HG03571 (cell line): ENCODE measurements around the gene IARS1.

ENCODE experiments used
- ATAC-seq: cut with Tn5 transposase; IDR thresholded peaks from one replicate; pipeline ENCODE4 v1.9.1; 2021; ENCODE audit not compliant: unreplicated experiment

Gene IARS1

DNA sequence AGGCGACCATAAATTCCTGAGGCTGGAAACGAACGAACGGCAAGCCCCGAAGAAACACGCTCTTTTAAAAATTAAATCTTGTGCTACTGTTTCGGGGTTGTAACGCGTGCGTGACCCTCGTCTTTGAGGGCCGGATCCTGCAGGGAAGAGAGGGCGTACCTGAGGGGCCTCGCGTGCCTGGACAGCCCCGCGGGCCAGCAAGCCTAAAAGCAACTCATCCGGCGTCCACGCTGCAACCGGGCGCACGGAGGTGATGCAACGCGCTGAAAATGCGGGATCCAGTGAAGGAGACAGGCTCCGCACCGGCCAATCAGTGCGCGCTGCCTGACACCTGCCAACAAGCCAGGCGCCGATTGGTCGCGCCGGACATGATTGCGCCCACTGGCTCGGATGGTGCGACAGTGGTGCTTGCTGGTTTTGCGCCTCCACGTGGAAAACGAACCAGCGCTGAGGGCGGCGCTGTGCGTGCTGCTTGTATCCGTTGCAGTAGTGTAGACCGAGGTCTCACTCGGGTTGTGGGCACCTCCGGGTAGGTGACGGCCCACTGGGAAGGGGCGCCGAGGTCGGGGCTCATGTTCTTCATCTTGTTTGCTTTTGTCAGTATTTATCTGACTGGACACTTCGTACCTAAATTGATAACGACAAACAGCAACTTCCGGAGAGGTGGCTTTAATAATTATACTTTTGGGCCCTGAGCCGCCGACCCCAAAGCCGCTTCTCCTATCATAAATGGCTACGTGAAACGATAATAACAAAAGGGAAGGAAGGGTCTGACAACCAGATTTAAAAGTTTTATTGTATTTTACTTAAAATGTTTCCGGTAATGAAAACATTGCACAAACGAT is at the start of gene IARS1:
Gene IARS1 (minus strand): TSS at position 246 of the 845 bp plus-strand sequence. CDS start 4,278 bp downstream, outside the sequence.
- ATAC-seq = peak; percentile 86

DNA sequence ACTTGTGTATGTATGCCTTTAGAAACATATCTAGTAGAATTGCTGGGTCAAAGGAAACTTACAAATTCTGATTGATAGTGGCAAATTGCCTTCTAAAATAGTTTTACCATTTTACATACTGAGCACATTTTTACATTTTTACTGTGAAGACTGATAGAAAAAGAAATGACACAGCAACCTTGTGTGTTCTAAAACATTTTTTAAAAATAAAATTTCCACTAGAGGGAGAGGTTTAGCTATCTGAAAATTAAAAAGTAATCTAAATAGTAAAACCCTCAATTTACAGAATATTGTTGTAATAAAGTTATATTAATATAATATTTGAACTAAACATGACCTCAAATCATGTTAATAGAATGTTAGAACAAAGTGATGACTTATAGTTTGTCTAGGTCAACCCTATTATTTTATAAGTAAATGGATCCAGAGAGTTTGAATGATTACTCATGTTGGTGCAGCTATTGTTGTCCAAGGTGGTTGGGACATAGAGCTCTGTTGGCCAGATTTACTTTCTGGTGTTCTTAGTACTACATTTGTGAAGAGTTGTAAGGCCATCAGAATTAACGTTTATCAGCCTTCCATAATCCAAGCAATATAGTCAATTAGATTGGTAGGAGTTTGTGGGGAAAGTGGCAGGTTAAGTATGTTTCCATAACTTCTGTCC is 49.5 kb upstream of the IARS1 start:
- ATAC-seq = no peak

DNA sequence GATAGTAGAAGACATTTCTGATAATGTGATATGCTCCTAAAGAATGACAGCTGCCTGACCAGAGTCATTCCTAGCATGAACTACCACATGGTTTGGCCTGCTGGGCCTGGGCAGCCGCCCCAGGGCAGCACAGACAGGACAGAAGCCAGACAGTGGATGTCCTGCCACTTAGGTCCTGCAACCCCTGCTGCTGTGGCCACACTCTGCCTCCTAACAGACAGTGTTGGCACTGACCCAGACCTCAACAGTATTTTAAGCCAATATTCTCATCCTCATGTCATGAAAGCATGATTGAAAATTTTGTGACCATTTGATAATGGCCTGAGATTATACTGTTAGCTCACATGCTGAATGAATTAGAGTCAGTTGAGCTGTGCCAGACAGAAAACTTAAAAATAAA is 48.1 kb upstream of the IARS1 start:
- ATAC-seq = no peak

DNA sequence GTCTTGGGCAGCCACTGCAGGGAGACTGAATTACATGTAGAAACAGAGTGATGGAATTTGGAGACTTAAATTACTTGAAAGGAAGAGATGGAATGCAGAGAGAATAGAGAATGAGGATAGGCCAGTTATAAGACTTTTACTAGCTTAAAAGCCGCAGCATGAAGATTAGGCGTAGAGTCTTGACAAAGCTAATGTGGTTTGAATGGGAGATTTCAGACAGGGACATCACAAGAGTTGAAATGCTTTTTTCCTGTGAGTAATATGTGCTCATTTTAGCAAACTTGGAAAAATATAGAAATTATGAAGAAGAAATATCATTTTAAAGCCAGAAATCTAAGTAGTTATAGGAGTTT is 39.8 kb upstream of the IARS1 start:
- no peak for ATAC-seq

DNA sequence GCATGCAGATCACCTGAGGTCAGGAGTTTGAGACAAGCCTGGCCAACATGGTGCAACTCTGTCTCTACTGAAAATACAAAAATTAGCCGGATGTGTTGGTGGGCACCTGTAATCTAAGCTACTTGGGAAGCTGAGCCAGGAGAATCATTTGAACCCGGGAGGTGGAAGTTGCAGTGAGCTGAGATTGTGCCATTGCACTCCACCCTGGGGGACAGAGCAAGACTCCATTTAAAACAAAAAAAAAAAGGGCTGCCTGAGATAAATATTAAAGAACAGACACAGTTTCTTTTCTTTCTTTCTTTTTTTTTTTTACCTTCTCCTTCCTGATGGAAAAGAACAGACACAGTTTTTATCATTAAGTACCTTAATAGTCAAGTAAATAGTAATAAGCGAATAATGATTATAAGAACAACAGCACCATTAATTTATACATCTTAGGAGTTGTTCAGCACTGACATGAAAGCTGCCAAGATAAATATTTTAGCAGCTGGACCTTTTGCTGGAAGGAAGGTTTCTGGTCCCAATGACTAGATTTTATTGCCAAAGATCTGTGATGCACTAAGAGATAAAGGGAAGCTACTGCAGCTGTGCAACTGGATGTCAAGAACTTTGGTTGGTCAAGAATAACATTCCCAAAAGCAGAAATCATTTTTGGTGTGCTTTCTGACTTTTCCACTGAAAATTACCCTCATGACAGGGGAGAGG is 39.2 kb upstream of the IARS1 start:
- no peak for ATAC-seq

DNA sequence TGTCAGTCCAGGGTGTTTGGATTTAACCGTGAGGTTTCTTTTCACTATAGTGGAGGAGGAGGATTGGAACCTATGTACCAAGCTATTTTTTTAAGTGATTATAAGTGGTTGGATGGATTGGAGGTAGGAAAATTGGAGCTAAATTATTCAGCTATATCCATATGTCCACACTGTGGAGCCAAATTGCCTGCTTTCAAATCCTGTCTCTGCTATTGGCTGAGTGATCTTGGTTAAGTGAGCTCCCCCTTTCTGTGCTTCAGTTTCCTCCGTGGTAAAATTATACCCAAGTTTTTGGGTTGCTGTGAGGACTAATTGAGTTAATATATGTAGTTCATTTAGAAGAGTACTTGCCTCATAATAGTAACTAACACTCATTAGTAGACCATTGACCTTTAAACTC is 34.7 kb upstream of the IARS1 start:
- ATAC-seq = no peak

DNA sequence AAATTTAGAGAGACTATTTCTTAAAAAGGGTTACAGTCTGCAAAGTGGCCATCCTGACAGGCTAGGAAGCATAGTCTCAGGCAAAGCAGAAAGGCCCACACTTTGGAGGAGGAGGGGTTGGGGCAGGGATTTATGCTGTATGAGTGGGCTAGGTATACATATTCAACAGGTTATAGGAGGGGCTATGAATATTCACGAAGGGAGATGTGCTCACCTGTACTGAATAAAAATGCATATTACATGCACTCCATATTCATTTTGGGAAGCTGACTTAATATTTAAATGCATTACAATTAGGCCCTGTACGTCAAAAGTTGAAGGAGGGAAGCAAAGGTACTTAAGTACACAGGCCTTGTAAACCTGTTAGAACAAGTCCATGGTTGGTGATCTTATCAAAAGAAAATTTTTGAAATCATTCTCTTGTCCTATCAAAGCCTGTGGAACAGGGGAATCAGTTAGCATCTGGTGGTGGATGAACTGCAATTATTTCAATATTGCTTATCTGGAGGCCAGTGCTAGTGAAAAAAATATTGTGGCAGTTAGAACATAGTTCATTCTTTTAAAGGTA is 33.9 kb upstream of the IARS1 start:
- no peak for ATAC-seq

DNA sequence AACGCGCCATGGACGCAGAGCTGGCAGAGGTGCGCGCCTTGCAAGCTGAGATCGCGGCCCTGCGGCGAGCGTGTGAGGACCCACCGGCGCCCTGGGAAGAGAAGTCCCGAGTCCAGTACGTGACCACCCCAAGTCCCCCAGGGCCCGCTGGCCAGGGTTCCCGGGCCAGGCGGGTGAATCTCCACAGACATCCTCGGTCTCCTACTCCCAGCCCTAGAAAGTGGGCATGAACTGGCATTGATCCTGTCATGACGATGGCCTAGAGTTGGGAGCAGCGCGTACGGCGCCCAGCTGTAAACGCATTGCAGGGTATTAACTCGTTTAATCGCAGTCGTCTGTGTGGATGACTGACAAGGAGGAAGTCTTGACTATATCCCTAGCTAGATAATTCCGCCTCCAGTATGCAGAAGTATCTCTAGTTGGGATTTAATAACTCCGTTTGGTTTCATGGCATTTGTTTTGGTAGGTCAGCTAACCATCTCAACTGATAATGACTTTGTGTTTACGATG is 32.5 kb upstream of the IARS1 start:
- ATAC-seq = no peak

DNA sequence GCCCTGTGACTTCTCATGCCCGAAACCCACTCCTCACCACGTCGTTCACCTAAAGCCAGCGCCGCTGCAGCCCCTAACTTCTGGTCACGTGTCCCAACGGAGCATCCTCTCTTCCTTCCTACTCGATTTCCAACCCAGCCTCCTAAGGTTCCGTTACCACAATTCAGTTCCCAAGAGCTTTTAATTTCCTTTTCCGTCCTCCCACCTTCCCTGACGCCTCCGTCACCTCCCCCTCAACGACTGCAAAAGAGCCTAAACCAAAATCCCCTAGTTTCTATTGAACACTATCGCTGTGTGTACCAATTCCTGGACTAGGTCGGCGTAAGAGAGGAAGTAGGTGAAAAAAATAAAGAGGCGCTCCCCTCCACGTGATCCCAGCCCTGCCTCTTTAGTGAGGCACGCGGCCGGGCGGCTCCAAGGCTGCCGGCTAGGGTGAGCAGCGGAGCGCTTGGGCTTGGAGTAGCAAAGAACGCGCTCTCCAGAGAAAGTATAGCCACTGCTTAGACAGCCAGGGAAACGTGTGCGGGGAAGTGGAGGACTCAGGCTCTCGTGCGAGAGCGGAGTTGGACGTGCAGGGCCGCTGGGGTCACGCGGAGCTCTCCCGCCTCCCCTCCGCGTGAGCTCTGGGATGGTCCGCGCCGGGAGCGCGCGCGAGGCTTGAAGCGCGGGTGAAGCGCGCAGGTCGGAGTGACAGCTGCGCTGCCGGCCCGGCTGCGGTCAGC is 31.9 kb upstream of the IARS1 start, which contains the start of the genes CENPP and NOL8:
Gene CENPP (plus strand): TSS at position 685 of the 722 bp plus-strand sequence.
Gene NOL8 (minus strand): TSS at position 82 of the 722 bp plus-strand sequence. CDS start 1,189 bp downstream, outside the sequence.
- peak; percentile 88 for ATAC-seq

DNA sequence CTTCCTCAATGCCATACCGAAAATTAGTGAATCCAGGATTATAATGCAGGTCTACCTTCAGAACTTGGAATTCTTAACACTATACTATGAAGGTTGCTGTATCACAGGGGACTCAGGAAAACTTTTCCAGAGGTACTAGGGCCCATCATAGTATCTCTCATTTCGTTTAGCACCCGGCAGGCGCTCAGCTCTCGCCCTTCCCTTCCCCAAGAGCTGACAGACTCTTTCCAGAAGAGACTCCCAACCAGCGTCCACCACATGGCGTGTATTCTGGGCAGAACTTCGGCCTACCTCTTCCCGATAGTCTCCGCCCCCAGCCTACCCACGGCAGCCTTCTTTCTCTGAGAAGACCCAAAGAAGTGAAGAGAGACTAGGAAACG is 31.4 kb upstream of the IARS1 start:
- peak; percentile 3 for ATAC-seq

DNA sequence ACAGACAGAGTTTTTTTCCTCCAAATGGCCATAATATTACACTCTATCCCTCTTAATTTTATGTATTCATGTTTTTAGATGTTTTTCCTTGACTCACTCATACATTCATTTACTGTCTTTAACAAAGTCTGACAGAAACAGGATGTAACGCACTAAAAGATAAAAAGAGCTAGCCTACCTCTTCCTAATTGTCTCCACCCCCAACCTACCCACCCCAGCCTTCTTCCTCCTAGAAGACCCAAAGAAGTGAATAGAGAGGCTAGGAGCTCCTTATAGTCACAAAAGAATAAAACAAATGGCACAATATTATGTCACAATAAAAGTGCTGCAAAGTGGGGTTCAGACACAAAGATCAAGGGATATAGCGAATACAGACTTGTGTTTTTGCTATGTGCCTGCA is 30.9 kb upstream of the IARS1 start:
- ATAC-seq = no peak

DNA sequence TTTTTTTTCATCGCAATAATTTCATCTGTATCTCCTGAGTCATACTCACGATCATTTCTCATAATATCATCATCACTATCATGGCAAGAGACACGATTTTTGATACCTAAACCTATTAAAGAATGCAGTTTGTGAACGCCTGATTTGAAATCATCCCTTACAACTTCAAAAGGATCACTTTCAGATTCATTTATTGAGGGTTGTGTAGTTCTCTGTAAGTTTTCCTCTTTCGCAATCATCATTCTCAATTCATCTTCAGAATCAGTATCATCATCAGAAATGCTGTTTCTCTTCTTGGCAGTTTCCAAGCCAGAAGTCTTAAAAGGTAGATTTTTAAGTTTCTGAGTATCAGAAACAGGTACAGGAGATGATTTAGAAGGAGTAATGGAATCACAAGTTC is 22.0 kb upstream of the IARS1 start:
- ATAC-seq = no peak

DNA sequence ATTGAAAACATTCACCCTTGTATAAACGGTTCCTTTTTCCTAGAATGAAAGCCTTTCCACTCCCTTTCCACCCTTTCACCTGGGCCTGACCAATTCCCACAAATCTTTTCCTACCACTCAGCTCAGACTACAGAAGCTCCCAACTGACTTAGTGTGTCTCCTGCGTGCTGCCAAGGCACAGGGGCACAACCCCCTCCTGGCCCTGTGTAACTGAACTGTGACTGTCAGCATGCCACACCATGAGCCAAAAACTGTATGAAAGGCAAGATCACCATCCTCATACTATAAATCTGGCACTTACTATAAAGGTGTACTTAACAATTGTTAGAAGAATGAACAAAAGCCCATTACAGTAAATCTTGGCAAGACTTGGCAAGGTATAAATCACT is 20.1 kb upstream of the IARS1 start:
- no peak for ATAC-seq

DNA sequence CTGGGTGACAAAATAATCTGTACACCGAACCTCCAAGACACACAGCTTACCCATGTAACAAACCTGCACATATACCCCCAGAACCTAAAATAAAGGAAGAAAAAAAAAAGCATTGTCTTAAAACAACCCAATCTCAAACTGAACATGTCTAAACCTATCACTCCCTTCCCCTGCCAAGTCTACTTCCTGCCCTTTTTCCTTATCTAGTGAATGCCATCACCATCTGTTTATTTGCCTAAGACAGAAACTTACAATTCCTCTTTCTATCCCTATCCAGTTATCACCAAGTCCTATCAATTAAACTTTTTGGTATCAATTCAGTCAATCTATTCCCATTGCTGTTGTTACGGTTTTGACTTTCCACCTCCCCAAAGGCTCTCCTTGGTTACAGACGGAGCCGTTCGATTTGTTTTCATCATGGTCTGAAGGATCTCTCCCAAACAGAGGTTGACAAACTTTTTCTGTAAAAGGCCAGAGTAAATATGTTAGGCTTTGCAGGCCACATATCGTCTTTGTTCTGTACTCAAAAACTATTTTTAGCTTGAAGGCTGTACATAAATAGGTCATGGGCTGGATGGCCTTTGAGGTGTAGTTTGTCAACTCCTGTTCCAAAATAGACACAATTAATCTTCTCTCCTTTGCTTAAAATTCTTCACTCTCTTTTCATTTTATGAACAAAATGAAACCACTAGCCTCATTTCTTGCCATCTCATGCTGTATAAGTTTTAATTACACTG is 19.6 kb upstream of the IARS1 start:
- ATAC-seq = no peak

DNA sequence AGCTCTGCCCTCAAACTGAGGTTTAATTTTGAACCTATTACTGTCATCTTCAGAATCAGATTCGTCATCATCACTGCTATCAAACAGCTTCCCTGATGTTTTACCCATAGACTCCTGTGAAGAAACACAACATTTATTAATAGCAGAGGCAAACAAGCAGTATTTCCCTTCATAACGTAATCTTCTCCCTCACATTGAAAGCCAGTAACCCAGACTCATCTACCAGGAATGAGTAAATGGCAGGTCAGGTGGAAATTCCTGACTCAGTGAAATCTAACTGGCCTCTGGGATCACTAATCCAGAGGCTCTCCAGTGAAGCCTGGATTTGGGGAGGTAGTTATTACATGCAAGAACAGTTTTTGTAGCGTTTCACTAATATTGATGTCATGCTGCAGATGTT is 17.1 kb upstream of the IARS1 start:
- ATAC-seq = no peak

DNA sequence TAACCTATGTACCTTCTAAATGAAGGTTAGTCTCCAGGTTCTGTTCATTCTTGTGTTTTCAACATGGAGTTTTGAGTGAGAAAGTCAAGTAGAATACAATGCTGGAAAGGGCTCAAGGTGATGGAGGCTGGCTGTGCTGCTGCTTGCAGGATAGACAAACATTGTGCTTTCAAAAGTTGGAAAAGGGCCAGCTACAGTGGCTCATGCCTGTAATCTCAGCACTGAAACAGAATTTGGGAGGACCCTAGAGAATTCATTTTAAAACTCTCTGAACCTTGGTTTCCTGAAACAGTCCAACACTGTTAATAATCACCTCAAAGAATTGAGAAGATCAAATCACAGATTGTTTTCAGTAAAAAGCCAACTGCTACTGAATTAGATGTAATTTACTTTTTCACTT is 15.4 kb upstream of the IARS1 start:
- peak; percentile 76 for ATAC-seq

DNA sequence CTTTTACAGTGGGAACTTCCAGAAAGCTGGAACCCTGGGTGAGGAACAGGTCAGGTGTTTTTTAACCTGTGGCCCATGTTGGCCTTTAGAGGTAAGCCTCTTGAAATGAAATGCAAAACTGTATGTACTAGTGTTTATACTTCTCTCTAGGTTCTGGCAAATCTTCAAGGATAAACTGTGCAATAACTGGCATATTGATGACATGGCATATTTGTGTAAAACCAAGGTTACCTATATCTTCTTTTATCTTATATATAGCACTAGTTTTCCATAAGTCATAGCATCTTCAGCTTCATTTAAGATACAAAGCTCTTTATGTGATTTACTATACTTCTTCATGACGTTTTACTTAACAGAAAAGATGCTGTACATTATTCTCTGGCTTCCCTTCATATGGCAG is 7.4 kb upstream of the IARS1 start:
- ATAC-seq = no peak

DNA sequence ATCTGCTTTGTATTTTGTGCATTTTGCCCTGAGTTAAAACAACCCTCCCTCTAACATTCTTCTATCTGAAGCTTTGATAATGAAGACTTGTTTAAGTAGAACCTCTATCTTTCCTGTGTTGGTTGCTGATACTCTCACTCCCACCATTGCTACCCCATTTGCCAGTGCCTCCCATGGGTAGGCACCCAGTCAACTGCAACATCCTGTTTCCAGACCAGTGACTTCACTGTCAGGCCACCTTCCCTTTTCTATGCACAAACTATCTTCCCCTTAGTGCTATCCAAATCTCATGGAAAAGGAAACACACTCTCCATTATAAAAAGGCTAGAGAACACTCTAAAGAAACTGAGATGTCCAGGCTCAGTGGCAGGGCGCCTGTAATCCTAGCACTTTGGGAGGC is 5.6 kb upstream of the IARS1 start:
- peak; percentile 49 for ATAC-seq

DNA sequence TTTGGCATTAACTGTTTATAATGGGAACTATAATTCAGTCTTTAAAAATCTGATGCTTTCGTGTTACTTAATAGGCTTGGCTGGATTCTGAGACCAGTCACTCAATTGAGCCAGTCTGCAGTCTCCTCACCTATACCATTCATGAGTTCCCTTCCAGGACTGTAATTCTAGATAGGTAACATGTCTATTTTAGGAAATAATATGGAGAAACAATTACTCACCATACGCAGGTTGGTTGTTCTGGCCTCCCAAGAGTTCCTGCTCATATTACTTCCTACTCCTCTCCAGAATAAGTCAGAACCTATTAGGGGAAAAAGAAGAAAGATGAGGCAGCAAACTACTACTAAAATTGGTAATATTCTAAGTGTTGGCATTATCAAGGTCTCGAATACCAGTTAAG is 4.5 kb upstream of the IARS1 start:
- ATAC-seq = no peak

DNA sequence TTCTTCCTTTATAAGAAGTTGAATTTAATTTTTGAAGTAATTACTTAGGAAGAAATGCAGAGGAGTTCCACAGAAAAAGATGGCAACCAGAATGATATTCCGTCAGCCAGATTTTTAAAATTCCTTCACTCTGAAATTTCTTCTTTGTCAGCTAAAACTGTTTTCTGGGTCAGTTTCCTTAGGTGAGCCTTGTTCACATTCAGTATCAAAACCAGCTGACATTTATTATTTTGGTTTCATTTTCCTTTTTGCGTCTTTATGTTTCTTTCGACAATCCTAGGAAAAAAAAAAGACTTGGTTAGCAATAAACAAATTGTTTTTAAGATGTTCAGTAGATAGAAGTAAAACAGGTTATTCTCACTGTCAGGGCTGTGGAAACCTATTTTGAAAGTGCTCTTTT is 4.1 kb upstream of the IARS1 start:
- no peak for ATAC-seq
